ENCODE data around the gene HOXC5. TPM values are rescaled to one million over a fixed set of nuclear protein-coding genes. Genes with fewer than 3 reads are reported as not detected.

Gene HOXC5
- total RNA-seq, 1 experiment from 2014 or later: 1.1 TPM

GRCh38 chr12:54065677-54066076 is 32.8 kb downstream of the HOXC5 start:
- intact Hi-C loops (cut with micrococcal nuclease): no loop called here
- Histone ChIP-seq H3K4me2 (ENCODE audit: low read length) (no peak overlapping the region), H3K9ac (ENCODE audit: low read length) (no peak overlapping the region), H3K27ac (ENCODE audit: low read depth, low read length) (no peak overlapping the region), H3K4me3 (replicated peaks in 1 of 2; ENCODE audit: low read depth in 1 of 2, low read length in 2 of 2) (no peak overlapping the region), H3K27me3 (ENCODE audit: insufficient read depth, low read length) (peaks cover 9% of the 10 kb centered on the region; the same call in 1 of the 2 replicates), H4K20me1 (ENCODE audit: insufficient read depth) (no peaks in the 10 kb centered on the region), H3K9me2 (ENCODE audit: insufficient read depth) (no peaks in the 10 kb centered on the region), H3K36me3 (ENCODE audit: control insufficient read depth in 1 of 2, insufficient read depth in 2 of 2, low read length in 2 of 2) (no peaks in the 10 kb centered on the region), H3K9me3 (ENCODE audit: control insufficient read depth in 1 of 2, insufficient read depth in 1 of 2, low read depth in 1 of 2, low read length in 2 of 2) (no peaks in the 10 kb centered on the region), H3K79me2 (ENCODE audit: insufficient read depth, low read length) (no peaks in the 10 kb centered on the region), H2AFZ (ENCODE audit: low read depth, low read length, poor library complexity, severe bottlenecking) (no peak overlapping the region), H3K4me1 (ENCODE audit: control insufficient read depth in 1 of 2, insufficient read depth in 2 of 2, low read length in 2 of 2) (no peaks in the 10 kb centered on the region)
- ATAC-seq (no peak), DNase-seq (ENCODE audit: low read depth, low spot score) (no peak)
- POLR2A ChIA-PET: no interaction called here
- no TSS peak for BruUV-seq (replicated peaks)
- CTCF ChIA-PET: no interaction called here
- RAD21 ChIA-PET (ENCODE audit: low non-redundant PET in 1 of 2, low total read pairs in 2 of 2, uncharacterized antibody in 2 of 2, unreplicated experiment in 2 of 2): no interaction called here
- TF ChIP-seq JUND (IDR thresholded peaks at IDR 0.05) (no peak), EZH2phosphoT487 (IDR thresholded peaks at IDR 0.05; ENCODE audit: borderline replicate concordance) (no peak), EZH2 (IDR thresholded peaks at IDR 0.05) (no peak), CTCF (IDR thresholded peaks at IDR 0.05 in 2 of 3, conservative IDR thresholded peaks at IDR 0.05 in 1 of 3; ENCODE audit: borderline replicate concordance in 1 of 3, insufficient read depth in 1 of 3, low read depth in 2 of 3, low read length in 2 of 3) (no peak), POLR2A (IDR thresholded peaks at IDR 0.05; ENCODE audit: borderline replicate concordance, extremely low read depth, insufficient read depth, insufficient read length) (no peak), EGR1 (IDR thresholded peaks at IDR 0.05; ENCODE audit: low read depth) (no peak), ZNF274 (IDR thresholded peaks at IDR 0.05; ENCODE audit: low read depth, low read length) (no peak), SP1 (IDR thresholded peaks at IDR 0.05; ENCODE audit: low read depth) (no peak), REST (IDR thresholded peaks at IDR 0.05; ENCODE audit: low read depth) (no peak), MAX (IDR thresholded peaks at IDR 0.05) (no peak), ATF3 (IDR thresholded peaks at IDR 0.05) (no peak), SRF (IDR thresholded peaks at IDR 0.05; ENCODE audit: low read depth) (no peak)

Measured in HCT116 (cell line).